ENCODE data around the gene C10orf90.

C10orf90 gene

GRCh38 chr10:126425489-126426065, 244.9 kb downstream of the C10orf90 start:
- no peaks in the 10 kb centered on the region for H3K27me3 ChIP-seq (ENCODE audit: low read length)
- H3K9ac ChIP-seq (ENCODE audit: low read length) = no peak overlapping the region
- no peak overlapping the region for H3K4me3 ChIP-seq (ENCODE audit: insufficient read depth, low read length, poor library complexity, severe bottlenecking)
- no peaks in the 10 kb centered on the region for H3K9me2 ChIP-seq (replicated peaks; ENCODE audit: insufficient read depth, low read length)
- H3K9me3 ChIP-seq (ENCODE audit: insufficient read depth, low read length) = no peaks in the 10 kb centered on the region
- no peaks in the 10 kb centered on the region for H3K36me3 ChIP-seq (ENCODE audit: low read length)
- TF ChIP-seq CTCF (IDR thresholded peaks at IDR 0.05; ENCODE audit: insufficient read depth, low read length, poor library complexity, severe bottlenecking) (no peak), EZH2phosphoT487 (conservative IDR thresholded peaks at IDR 0.05; ENCODE audit: low read length) (no peak)
- H4K20me1 ChIP-seq (ENCODE audit: low read depth, low read length) = no peaks in the 10 kb centered on the region
- no peak overlapping the region for H2AFZ ChIP-seq (ENCODE audit: low read depth, low read length, severe bottlenecking)
- no peak overlapping the region for H3K4me2 ChIP-seq (ENCODE audit: low read depth, low read length, poor library complexity, severe bottlenecking)
- H3F3A ChIP-seq (ENCODE audit: insufficient read depth) = no peaks in the 10 kb centered on the region
- H3K27ac ChIP-seq (ENCODE audit: low read depth, low read length) = no peak overlapping the region
- H3K79me2 ChIP-seq (ENCODE audit: insufficient read depth, low read length) = no peaks in the 10 kb centered on the region

GRCh38 chr10:126425032-126425431, 245.5 kb downstream of the C10orf90 start:
- no peak overlapping the region for H3K9ac ChIP-seq (ENCODE audit: low read length)
- H2AFZ ChIP-seq (ENCODE audit: low read depth, low read length, severe bottlenecking) = no peak overlapping the region
- no peak overlapping the region for H3K4me2 ChIP-seq (ENCODE audit: low read depth, low read length, poor library complexity, severe bottlenecking)
- no peak overlapping the region for H3K27ac ChIP-seq (ENCODE audit: low read depth, low read length)
- no peak overlapping the region for H3K4me3 ChIP-seq (ENCODE audit: insufficient read depth, low read length, poor library complexity, severe bottlenecking)
- no peaks in the 10 kb centered on the region for H3K27me3 ChIP-seq (ENCODE audit: low read length)
- no peaks in the 10 kb centered on the region for H3K9me2 ChIP-seq (replicated peaks; ENCODE audit: insufficient read depth, low read length)
- H3K79me2 ChIP-seq (ENCODE audit: insufficient read depth, low read length) = no peaks in the 10 kb centered on the region
- no peak for TF ChIP-seq EZH2phosphoT487 (conservative IDR thresholded peaks at IDR 0.05; ENCODE audit: low read length)
- TF ChIP-seq CTCF (IDR thresholded peaks at IDR 0.05; ENCODE audit: insufficient read depth, low read length, poor library complexity, severe bottlenecking) = no peak
- no peaks in the 10 kb centered on the region for H3K36me3 ChIP-seq (ENCODE audit: low read length)
- no peaks in the 10 kb centered on the region for H3F3A ChIP-seq (ENCODE audit: insufficient read depth)
- no peaks in the 10 kb centered on the region for H4K20me1 ChIP-seq (ENCODE audit: low read depth, low read length)
- H3K9me3 ChIP-seq (ENCODE audit: insufficient read depth, low read length) = no peaks in the 10 kb centered on the region

- H3K79me2 ChIP-seq (ENCODE audit: insufficient read depth, low read length) = no peaks in the 10 kb centered on the region
- H3K9me3 ChIP-seq (ENCODE audit: insufficient read depth, low read length) = no peaks in the 10 kb centered on the region
- no peaks in the 10 kb centered on the region for H3F3A ChIP-seq (ENCODE audit: insufficient read depth)
- no peaks in the 10 kb centered on the region for H3K36me3 ChIP-seq (ENCODE audit: low read length)
- no peak for TF ChIP-seq CTCF (IDR thresholded peaks at IDR 0.05; ENCODE audit: insufficient read depth, low read length, poor library complexity, severe bottlenecking)
- TF ChIP-seq EZH2phosphoT487 (conservative IDR thresholded peaks at IDR 0.05; ENCODE audit: low read length) = no peak
- H2AFZ ChIP-seq (ENCODE audit: low read depth, low read length, severe bottlenecking) = no peak overlapping the region
- H3K9me2 ChIP-seq (replicated peaks; ENCODE audit: insufficient read depth, low read length) = no peaks in the 10 kb centered on the region
- no peak overlapping the region for H3K4me2 ChIP-seq (ENCODE audit: low read depth, low read length, poor library complexity, severe bottlenecking)
- no peak overlapping the region for H3K9ac ChIP-seq (ENCODE audit: low read length)
- H3K27me3 ChIP-seq (ENCODE audit: low read length) = no peaks in the 10 kb centered on the region
- no peak overlapping the region for H3K27ac ChIP-seq (ENCODE audit: low read depth, low read length)
- no peaks in the 10 kb centered on the region for H4K20me1 ChIP-seq (ENCODE audit: low read depth, low read length)
- no peak overlapping the region for H3K4me3 ChIP-seq (ENCODE audit: insufficient read depth, low read length, poor library complexity, severe bottlenecking)
Measured at GRCh38 chr10:126423732-126424491, 246.6 kb downstream of the C10orf90 start.

All from SU-DHL-6 (cell line).